HG03097 (cell line): Measurements from ENCODE around the gene GCSAML.

ENCODE experiments used
- ATAC-seq: cut with Tn5 transposase; IDR thresholded peaks from one replicate; pipeline ENCODE4 v1.9.1; 2021; ENCODE audit not compliant: unreplicated experiment, low FRiP score

Gene GCSAML

DNA sequence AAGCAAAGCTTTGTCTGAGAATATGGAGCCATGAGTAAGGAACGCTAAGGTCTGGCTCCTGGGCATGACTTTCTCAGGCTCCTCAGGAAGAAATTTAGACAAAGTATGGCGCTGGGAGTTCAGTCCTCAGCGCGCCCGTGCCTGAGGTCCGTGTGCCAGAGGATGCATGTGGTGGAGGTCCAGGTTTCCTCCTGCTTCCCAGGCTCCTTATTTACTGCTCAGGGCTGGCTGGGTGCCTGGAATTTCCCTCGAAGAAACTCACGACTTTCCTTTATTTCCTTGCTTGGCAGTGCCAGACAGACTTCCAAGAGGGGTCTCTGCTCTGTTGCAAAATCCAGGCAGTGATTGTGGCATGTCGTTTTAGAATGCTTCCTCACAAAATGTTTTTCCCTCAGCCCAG lies 13.3 kb downstream of the GCSAML start:
- ATAC-seq = no peak

DNA sequence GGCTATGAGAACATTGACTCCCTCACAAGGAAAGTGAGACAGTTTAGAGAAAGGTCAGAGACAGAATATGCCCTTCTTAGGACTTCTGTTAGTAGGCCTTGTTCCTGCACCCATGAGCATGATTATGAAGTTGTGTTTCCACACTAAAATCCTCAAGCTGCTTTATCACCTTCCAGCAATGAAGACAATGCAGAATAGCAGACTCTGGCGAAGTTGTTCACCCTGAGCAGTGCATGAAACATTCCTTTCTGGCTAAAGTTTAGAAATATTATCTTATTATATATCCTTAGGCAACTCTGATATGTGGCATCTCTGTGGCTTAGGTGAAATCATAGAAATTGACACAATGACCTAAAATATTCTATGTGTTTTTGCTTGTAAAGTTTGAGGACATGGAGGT lies 25.3 kb downstream of the GCSAML start:
- ATAC-seq = no peak

DNA sequence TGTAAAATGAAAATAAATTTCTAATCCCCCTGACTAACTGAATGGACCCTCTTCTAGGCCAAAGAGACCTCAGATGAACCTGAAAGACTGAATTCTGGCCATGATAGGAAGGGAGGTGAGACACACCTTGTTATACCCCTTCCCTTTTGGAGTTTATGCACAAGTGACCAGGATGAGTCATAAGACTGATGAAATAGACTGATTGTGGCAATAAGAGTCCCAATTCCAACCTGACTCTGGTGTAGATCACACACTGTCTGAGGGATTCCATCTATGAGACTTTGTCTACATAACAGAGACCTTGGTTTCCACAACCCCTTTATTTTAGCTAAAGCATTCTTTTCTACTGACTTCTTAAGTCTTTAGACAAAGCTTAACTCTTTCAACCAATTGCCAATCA lies 25.7 kb downstream of the GCSAML start:
- no peak for ATAC-seq

DNA sequence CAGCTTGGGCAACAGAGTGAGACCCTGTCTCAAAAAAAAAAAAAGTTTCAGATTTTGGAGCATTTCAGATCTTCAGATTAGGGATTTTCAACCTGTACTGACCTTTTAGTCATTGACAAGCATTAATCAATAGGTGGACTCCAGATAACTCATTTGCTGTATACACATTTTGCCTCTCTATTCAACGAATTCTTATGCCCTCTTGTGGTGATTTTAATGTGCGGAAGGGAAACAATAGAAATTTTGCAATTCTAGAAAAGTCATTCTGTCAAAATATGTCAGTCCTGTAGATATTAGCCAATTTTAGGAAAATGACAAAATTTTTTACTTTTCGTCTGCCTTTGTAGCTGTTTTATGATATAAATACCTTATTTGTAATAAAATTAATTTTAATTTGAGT lies 27.6 kb downstream of the GCSAML start:
- no peak for ATAC-seq

DNA sequence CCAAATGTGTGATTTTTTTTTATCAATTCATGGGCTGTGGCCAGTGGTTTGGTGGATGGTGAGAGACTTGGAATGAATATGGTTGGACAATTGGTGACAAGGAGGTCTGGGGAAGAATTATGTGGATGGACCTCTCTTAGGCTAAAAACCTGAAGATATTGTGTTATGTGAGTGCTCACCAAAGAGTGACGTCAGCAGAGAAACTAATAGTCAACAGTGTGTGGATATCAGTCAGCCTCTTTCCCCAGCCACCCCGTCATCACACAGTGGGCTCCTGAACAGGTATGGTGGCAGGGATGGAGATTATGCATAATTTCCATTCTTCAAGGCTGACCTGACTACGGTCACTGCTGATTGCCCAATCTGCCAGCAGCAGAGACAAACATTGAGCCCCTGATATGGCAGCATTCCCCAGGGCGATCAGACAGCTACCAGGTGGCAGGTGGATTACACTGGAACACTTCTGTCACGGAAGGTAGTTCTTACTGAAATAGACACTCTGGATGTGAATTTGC lies 30.1 kb downstream of the GCSAML start:
- no peak for ATAC-seq

DNA sequence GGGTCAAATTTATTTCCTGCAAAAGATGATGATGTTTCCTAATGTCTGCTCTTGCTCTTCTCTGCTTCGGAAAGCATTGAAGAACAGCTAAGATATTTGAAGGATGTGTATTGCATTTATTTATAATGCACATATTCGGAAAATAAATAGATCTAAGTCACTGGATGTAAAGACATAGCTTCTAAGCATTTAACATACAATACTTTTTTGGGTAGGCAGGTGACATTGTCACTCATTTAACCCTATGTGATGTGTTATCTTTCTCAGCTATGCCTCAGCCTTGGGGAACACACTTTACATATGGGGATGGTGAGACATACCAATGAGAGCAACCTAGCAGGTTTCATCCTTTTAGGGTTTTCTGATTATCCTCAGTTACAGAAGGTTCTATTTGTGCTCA lies 39.1 kb downstream of the GCSAML start, which contains the start of gene OR2G2:
TSS of gene OR2G2 (plus strand) at position 301 of the 400 bp plus-strand sequence. CDS start at position 301, 0 bp downstream.
- ATAC-seq = no peak

DNA sequence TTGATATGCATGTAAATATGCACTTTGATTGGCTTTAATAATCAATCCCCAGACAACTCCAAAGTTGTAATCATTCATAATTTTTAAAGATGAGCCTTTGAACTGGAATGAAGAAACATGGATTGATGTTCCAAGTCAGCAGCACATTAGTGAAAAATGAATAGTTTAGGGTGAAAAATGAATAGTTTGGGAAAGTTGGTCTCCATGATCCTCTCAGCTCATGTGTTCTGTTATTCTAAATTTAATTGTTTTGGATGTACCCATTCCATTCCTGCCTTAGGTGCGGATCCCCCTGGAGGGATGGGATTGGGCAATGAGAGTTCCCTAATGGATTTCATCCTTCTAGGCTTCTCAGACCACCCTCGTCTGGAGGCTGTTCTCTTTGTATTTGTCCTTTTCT lies 56.4 kb downstream of the GCSAML start, which contains the start of gene OR2G3:
TSS of gene OR2G3 (plus strand) at position 301 of the 400 bp plus-strand sequence. CDS start at position 301, 0 bp downstream.
- no peak for ATAC-seq

DNA sequence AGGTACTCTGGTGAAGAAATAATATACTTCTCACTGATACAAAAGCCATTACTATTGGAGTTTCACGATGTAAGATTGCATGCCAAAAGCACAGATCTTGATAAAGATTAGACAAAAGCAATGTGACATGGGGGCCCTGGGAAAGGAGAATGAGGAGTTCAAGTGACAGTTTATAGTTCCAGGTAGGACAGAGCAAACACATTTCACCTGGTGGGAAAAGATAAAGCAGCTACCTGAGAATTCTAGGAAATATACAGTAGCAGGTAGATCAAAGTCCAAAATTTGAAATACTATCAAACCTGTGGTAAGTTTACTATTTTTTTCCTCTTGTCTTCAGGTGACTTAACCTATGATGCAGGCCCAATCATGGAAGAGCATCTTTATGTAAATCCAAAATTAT lies 64.5 kb downstream of the GCSAML start:
- ATAC-seq = no peak

DNA sequence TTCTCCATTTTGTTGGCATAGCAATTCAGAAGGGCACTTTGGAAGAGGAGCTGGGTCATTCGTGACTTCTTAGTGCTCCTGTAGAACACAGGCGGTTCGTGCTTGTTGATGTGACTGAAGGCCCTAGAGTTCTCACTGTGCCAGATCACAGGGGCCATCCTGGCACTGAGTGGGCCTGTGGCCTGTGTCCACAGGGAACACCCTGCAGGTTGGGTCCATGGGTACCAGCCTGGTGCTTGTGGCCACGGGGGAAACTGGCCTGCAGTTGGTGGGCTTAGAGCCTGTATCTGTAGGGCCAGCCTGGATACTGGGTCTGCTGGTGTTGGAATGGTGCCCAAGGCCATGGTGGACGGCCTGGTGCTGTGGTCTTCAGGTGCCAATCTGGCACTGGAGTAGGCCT lies 65.7 kb downstream of the GCSAML start:
- no peak for ATAC-seq
